ENCODE data around the gene GMNN.
"Not testable (repeated sequence)": the region's sequence is repeated elsewhere in the genome, so short reads cannot be mapped to it uniquely, and the experiment has no call there.

The GMNN gene

DNA sequence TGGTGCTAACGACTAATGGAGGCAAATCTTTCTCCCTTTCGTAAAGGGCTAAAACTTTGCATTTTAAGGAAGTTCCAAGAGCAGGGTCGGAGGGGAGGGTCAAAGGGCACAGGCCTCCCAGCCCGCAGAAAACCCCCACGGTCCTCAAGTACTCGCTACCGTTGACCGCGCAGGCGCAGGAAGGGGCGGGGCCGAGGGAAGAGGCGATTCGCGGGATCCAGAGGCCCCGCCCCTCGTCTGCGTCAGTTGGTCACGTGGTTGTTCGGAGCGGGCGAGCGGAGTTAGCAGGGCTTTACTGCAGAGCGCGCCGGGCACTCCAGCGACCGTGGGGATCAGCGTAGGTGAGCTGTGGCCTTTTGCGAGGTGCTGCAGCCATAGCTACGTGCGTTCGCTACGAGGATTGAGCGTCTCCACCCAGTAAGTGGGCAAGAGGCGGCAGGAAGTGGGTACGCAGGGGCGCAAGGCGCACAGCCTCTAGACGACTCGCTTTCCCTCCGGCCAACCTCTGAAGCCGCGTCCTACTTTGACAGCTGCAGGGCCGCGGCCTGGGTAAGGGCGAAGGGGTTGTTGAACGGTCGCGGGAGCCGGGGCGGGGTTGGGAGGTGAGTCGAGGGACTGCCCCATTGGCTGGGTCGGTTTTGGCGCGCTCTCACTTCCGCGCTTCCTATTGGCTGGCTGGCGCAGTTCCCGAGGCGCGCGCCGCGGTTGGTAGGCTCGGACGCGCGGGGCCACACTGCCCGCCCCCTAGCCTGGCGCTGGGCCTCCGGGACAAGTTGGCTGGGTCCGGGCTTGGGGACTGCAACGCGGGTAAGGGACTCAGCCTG lies at the start of gene GMNN:
GMNN (plus strand) TSS at position 242 of the 824 bp plus-strand sequence. CDS start 2,310 bp downstream, outside the sequence.
- peak; percentile 85 to 98 (median 94) for DNase-seq

DNA sequence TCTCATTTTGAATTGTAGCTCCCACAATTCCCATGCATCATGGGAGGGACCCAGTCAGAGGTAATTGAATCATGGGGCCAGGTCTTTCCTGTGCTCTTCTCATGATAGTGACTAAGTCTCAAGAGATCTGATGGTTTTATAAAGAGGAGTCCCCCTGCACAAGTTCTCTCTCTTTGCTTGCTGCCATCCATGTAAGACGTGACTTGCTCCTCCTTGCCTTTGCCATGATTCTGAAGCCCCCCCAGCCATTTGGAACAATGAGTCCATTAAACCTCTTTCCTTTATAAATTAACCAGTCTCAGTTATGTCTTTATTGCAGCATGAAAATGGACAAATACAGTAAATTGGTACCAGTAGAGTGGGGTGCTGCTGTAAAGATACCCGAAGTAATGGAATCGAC lies 44.1 kb upstream of the GMNN start:
- not testable (repeated sequence) for DNase-seq

DNA sequence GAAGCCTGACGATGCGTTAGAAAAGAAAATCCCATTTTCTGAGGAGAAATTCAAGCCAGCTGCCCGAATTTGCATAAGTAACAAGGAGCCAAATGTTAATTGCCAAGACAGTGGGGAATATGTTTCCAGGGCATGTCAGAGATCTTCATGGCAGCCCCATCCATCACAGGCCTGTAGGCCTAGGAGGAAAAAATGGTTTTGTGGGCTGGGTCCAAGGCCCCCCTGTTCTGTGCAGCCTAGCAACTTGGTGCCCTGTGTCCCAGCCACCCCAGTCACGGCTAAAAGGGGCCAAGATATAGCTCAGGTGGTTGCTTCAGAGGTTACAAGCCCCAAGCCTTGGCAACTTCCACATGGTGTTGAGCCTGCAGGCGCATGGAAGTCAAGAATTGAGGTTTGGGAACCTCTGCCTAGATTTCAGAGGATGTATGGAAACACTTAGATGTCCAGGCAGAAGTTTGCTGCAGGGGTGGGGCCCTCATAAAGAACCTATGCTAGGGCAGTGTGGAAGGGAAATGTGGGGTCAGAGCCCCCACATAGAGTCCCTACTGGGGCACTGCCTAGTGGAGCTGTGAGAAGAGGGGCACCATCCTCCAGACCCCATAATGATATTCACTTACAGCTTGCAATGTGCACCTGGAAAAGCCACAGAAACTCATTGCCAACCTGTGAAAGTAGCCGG lies 43.1 kb upstream of the GMNN start:
- DNase-seq: not testable (repeated sequence)

DNA sequence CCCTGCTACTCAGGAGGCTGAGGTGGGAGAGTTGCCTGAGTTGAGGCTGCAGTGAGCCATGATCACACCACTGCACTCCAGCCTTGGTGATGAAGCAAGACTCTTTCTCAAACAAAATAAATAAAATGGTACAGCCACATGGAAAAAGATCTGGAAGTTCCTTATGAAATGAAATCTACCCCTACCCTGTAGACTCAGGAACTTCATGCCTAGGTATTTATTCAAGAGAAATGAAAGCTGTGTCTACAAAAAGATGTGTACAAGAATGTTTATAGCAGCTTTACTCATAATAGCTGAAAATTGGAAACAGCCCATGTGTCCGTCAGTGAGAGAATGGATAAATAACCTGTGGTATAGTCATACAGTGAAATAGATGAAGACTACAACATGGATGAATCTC lies 40.6 kb upstream of the GMNN start:
- no peak for DNase-seq

DNA sequence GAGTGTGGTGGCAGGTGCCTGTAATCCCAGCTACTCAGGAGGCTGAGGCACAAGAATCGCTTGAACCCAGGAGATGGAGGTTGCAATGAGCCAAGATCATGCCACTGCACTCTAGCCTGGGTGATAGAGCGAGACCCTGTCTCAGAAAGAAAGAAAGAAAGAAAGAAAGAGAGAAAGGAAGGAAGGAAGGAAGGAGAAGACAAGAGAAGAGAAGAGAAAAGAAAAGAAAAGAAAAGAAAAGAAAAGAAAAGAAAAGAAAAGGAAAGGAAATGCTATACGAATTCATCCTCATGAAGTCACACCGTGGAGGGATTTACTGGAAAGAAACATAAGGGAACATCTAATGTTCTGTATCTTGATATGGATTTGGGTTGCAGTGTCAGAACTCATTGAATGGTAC lies 40.0 kb upstream of the GMNN start:
- not testable (repeated sequence) for DNase-seq

DNA sequence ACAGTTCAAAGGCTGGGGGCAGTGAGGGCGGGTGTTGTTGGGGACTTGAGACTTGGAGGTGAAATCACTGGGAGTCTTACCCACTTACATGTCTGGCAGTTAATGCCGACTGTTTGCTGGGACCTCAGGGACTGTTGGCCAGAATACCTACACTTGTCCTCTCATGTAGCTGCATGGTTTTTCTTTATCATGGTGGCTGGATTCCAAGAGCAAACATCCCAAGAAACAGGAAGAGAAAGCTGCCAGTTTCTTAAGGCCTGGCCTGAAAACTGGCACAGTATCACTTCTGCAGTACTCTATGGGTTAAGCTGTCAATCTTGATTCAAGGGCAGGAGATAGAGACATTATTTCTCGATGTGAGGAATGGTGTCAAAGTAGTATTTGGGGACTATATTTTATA lies 36.0 kb upstream of the GMNN start:
- DNase-seq: no peak

DNA sequence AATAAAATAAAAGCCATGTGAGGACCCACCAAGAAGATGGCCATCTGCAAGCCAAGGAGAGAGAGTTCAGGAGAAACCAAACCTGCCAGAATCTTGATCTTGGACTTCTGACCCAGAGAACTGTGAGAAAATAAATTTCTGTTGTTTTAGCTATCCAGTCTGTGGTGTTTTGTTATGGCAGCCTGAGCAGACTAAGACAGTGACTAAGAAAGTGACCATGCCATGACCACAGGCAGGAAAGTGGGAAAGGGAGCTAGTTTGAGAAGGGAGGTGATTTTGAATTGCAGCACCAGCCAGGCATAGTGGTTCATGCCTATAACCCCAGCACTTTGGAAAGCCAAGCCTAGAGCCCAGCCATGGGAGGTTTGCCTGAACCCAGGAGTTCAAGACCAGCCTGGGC lies 33.9 kb upstream of the GMNN start:
- no peak for DNase-seq

DNA sequence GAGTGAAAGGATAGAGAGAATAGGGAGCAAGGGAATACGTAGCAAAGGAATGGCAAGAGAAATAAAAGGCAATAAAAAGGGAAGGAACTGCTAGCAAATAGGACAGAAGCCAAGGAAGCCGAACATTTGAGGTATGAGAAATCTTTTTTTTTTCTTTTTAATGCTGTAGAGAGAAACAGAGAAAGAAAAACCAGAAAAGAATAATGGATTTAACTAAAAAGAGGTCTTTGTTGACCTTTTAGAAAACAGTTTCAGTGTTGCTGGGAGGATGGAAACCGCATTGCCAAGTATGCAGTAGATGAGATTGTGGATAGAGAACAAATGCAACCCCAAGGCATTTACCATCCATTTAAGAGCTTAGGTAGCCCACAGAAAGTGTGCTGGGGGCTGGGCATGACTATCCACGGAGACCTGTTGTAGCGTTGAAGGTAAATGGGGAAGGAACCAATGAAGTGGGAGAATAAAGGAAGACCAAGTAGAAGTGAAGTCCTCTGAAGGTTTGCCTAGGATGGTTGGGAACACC lies 32.5 kb upstream of the GMNN start:
- DNase-seq: no peak

DNA sequence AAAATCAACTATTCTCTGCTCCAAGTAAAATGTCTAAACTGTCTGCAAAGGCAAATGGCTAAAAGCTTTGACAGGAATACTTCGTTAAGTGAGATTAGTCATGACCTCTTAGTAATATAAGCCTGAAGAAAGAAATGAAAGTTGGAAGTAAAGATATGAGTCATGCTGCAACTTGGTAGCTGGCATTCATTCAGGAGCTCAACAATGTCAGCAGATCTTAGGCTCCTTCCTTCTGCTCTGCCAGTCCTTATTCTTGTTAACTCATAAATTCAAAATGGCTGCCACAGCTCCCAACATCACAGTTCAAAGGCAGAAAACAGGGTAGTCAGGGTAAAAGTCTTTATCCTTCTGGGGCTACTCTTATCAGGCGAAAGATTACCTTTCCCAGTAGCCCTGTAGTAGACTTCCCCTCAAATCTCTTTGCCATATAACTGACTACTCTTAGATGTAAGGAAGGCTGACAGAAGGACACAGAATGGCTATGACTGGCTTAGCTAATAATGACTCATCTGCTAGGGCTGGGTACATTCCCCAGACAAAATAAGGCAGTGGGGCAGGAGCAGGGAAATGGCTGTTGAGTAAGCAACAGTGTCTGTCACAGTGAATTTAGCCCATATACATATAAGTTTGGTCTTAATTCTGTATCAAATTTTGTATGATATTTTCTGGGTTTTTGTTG lies 31.3 kb upstream of the GMNN start:
- no peak for DNase-seq

DNA sequence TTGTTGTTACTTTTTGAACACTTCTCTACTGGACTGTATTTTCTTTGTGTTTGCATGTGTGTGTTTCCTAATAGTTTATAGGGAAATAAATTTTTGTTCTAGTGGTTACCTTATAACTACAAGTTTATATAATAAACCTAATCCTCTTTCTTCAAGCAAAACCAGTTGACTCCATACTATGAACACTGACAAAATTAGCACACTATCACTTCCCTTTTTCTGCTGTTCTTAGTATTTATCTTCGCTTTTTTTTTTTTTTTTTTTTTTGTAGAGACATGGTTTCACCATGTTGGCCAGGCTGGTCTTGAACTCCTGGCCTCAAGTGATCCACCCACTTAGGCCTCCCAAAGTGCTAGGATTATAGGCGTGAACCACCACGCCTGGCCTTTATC lies 30.8 kb upstream of the GMNN start:
- no peak for DNase-seq

DNA sequence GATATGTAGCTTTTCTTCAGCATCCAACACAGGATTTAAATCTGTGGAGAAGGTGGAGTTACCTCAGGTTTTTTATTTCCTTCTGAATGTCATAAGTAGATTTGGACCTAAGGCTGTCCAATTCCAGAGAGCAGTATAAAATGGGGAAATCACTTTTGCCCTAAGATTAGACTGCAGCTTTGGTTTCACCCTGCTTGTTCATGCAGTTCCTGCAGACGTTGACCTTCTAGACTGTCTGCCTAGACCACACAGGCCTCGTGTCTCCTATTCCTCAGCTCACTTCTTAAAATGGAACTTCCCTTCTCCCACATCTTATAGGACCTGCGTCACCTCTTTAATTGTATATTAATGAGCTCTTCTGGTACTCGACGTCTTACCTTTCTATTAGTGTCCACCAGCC lies 29.8 kb upstream of the GMNN start:
- DNase-seq: no peak

DNA sequence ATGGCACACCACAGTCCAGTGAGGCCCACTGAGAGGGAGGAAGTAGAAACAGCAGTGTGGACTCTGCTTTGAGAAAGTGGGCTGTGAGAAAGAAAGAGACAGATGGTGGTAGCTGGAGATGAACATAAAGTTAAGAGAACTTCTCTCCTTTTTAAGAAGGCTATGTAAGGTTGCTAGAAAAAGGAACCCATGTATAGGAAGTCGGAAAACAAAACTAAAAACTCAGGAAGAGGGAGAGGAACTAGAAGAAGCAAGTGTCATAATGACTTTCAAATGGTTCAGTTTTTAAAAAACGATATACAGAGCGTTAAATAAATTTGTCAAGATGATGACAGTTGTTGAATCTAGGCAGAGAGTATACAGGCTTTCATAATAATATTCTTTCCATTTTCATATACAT lies 25.4 kb upstream of the GMNN start:
- DNase-seq: no peak

DNA sequence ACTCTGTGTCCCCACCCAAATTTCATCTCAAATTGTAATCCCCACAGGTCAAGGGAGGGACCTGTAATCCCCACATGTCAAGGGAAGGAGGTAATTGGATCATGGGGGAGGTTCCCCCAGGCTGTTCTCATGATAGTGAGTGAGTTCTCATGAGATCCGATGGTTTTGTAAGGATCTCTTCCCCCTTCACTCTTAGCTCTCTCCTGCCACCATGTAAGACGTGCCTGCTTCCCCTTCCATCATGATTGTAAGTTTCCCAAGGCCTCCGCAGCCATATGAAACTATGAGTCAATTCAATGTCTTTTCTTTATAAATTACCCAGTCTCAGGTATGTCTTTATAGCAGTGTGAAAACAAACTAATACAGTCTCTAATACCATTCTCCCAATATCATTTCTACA lies 23.9 kb upstream of the GMNN start:
- not testable (repeated sequence) for DNase-seq

DNA sequence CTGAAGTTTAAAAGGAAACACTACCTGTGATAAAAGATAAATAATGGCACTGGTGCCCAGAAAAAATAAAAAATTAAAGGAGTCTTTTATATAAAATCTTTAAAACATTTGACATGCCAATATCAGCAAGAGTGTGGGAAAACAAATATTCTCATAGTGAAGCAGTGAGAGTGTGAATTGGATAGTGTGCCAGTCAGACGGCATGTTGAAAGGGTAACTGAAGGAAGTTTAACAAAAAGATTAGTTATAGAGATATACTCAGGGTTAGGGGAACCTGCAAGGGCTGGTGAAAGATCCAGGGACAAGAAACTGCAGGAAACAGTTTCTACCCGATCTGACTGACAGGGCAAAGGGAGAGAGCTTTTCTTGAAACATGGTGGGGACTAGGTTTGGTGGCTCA lies 22.2 kb upstream of the GMNN start:
- no peak for DNase-seq

DNA sequence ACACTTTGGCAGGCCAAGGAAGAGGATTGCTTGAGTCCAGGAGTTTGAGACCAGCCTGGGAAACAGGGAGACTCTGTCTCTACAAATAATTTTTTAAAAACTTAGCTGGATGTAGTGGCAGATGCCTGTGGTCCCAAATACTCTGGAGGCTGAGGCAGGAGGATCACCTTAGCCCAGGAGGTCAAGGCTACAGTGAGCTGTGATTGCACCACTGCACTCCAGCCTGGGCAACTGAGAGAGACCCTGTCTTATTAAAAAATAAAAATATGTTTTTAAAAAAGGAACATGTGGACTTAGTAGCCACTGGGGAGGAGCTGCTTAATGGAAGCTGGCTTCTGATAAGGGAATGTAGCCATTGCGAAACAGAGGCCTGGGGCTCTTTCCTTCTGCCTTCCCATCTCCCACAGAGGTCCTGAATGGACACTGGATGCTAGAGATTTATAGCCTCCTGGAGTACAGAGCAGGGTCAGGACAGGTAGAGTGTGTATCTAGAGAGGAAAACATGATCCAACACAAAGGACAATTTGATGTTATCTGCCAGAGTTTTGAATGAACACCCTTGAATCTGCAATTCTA lies 21.7 kb upstream of the GMNN start:
- DNase-seq: no peak

DNA sequence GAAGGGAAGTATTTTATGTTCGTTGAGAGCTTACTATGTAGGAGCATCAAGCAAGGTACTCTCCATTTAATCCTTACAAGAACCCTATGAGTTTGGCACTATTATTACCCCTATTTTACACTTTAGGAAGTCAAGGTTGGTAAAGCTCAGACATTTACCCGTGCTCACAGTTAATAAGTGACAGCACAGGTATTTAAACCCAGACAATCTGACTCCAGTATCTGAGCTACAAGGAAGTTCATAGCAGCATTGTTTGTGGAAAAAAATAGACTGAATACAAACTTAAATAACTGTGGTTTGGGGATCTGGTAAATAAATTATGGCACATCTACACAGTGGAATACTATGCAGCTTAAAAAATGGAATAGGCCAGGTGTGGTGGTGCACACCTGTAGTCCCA lies 21.2 kb upstream of the GMNN start:
- no peak for DNase-seq

DNA sequence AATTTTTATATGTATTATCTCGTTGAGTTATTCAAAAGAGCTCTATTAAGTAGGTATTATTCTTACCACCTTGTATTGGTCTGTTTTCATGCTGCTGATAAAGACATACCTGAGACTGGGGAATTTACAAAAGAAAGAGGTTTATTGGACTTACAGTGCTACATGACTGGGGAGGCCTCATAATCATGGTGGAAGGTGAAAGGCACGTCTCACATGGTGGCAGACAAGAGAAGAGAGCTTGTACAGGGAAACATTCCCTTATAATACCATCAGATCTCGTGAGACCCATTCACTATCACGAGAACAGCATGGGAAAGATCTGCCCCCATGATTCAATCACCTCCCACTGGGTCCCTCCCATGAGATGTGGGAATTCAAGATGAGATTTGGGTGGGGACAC lies 20.4 kb upstream of the GMNN start:
- DNase-seq: not testable (repeated sequence)

DNA sequence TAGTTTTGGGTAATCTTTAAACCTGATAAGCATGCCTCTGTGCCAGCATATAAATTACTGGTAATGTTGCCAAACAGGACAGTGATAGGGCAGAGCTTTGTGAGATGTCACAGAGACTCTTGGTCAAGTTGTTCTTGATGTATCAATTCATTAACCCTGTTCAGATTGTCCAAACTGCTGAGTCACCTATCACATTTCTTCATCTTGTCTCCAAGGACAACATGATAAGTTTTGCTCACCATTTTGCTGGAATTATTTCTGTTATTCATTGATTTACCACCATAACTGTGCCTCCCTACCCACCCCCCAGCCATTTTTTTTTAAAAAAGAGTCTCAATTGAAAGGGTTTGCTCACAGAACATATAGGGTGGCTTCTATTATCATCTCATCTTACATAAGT lies 19.5 kb upstream of the GMNN start:
- no peak for DNase-seq

DNA sequence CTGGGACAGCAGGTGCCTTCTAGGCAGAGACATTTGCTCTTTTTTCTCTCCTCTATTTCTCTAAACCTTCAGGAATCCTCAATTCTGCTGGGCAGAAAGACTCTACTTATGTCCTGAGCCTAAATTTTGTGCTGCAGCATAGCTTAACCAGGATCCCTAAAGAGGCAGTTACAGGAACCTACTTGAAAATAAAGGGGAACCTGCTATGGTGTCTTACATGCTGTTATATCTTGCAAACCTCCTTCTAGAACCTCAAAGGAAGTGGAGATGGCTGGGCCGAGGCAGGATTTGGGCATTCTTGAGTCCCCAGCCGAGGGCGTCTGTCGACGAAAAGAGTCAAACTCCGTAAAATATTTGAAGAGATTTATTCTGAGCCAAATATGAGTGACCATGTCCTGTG lies 17.1 kb upstream of the GMNN start:
- no peak for DNase-seq

DNA sequence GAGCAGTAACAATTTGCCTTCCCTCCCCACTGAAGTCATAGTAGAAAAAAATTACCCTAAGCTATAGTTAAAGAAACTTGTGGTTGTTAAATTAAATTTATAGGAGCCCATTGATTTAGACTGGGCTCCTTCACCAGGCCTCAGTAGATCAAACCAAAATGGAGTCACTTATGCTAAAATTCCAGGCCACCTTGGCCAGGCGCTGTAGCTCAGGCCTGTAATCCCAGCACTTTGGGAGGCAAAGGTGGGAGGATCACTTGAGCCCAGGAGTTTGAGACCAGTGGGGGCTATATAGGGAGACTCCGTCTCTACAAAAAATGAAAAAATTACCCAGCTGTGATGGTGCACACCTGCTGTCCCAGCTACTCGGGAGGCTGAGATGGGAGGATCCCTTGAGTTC lies 15.0 kb upstream of the GMNN start:
- no peak for DNase-seq

DNA sequence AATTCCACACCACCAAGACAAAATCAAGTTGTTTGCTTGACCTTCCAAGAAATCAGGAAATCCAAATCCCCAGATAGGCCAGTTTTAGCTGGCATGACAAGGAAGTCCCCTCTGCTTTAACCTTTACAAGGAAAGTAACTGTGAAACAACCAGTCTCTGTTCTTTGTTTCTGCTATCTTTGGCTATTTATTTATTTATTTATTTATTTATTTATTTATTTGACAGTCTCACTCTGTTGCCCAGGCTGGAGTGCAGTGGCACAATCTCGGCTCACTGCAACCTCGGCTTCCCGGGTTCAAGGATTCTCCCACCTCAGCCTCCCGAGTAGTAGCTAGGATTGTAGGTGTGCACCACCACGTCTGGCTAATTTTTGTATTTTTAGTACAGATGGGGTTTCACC lies 14.5 kb upstream of the GMNN start:
- no peak for DNase-seq

DNA sequence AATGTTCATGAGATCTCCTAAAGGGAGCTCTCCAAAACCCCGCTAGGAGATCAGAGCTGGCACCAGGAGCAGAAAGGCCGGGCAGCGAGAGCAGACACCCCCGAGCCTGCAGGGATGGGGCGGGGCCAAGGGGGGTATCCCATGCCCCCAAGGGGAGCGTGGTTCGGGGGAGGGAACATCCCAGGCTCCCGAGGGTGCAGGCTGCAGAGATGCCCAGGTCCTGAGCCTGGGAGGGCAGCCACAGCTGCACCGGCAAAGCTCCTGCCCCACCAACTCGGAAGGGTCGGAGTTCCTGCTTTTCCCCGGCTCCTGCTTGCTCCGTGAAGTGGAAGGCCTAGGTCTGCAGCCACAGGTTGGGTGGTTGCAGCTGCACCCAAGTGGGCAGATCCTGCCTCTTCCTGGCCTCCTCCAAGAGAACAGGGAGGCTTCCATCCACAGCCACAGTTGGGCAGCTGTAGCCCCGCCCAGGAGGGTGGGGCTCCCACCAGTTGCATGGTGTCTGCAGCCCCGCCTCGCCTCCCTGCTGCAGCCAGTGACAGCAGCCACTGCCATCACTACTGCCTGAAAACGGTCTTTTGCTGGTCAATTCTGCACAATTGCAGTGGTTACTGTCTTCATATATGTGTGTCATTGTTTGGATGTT lies 13.4 kb upstream of the GMNN start:
- DNase-seq: no peak

DNA sequence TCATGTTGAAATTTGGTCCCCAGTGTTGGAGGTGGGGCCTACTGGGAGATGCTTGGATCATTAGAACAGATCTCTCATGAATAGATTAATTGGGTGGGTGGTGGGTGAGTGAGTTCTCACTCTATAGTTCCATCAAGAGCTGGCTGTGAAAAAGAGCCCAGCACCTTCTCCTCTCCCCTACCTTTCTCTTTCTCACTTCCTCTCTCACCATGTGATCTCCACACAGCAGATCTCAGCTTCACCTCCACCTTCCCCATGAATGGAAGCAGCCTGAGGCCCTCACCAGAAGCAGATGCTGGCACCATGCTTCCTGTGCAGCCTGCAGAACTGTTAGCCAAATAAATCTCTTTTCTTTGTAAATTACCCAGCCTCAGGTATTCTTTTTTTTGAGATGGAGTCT lies 12.9 kb upstream of the GMNN start:
- DNase-seq: no peak
